Pancreas (tissue), 10 donors: ENCODE results near the gene ZFP64. TPM values are rescaled to one million over a fixed set of nuclear protein-coding genes. Genes with fewer than 3 reads are reported as not detected.
"Not testable (repeated sequence)": the region's sequence is repeated elsewhere in the genome, so short reads cannot be mapped to it uniquely, and the experiment has no call there.

Experiments
- ATAC-seq, 4 donors: fragments of 200-7000 bp; cut with Tn5 transposase; one replicate each; pipeline versions ENCODE4 v1.8.0 to v1.9.1; 2020; ENCODE audit warnings: mild to moderate bottlenecking in 4 of 4, moderate library complexity in 4 of 4
- DNase-seq, 6 donors: peaks; one replicate each; pipeline ENCODE4 v3.0.0-alpha.2; 2020
- FAIRE-seq: peaks from 2 replicates; lab custom pipeline; 2012; peaks lifted over from hg19 to GRCh38; lab: Jason Lieb, UNC
- H3K27ac ChIP-seq, 4 donors: fragments of 200-600 bp; sonication (generic); 1 replicate in 3 of 4; 2 replicates in 1 of 4; pipeline versions ENCODE4 v1.5.0 to v1.8.0; 2020
- H3K27me3 ChIP-seq, 4 donors: fragments of 200-600 bp; one replicate each; pipeline ENCODE4 v1.8.0; 2021
- H3K36me3 ChIP-seq, 3 donors: fragments of 200-600 bp; sonication (generic) in 1 of 3; one replicate each; pipeline versions ENCODE4 v1.5.0 to v1.8.0; 2020 to 2021
- H3K4me1 ChIP-seq, 3 donors: fragments of 200-600 bp; one replicate each; pipeline ENCODE4 v1.8.0; 2021
- H3K4me3 ChIP-seq, 4 donors: fragments of 200-600 bp; sonication (generic) in 2 of 4; one replicate each; pipeline versions ENCODE4 v1.5.0 to v1.8.0; 2020 to 2021
- H3K9me3 ChIP-seq, 4 donors: fragments of 200-600 bp; one replicate each; pipeline ENCODE4 v1.8.0; 2021
- whole genome bisulfite sequencing, 2 donors: extraction: QIAGEN DNeasy Blood & Tissue Kit; methylation state at CpG; one replicate each; pipeline ENCODE4 v1.1.7; 2013; 5-methylcytosine and 5-hydroxymethylcytosine counted together
- intact Hi-C, 3 donors: fragments of 100-400 bp; cut with DNase I; formaldehyde crosslinking; loops; one replicate each; pipeline versions ENCODE4 v1.11.1 to v1.14.2; 2022
- polyA plus RNA-seq, 2 donors: library from polyadenylated mRNA; stranded (reverse); fragments of 200-250 nt; gene quantifications; one replicate each; pipeline ENCODE4 v1.2.3, GENCODE V29; 2013
- total RNA-seq, 6 donors: library from RNA; stranded (reverse); fragmentation: NEBNext Ultra II Directional in 4 of 6; extraction: Animal tissue kit (Norgen Biotek cat#: 25700) in 4 of 6; gene quantifications; one replicate each; pipeline versions ENCODE4 v1.2.1 to v1.2.4, GENCODE V29; 2021 to 2023
- TF ChIP-seq, protein P1 (sequence below), 4 donors: fragments of 200-600 bp; sonication (generic) in 3 of 4; IDR thresholded peaks; one replicate each; pipeline versions ENCODE4 v1.5.0 to v1.8.0; 2021; ENCODE audit warnings: antibody characterized with exemption in 4 of 4
- donor health status: healthy with polysubstance abuse.
- donor health status: DM: no; HTN: no; CAD: no; lungs with moderate emphysema.
- donor health status: DM: no; HTN: no; CAD: no.
- donor health status: control.
- donor health status: control.
- donor health status: Bipolar disorder and iron deficiency.
- donor health status: DM: yes; HTN: yes; CAD: no.
- donor health status: DM: no; HTN: no; CAD: no.
- donor health status: DM: no; HTN: no; CAD: no.
- donor health status: DM: yes; HTN: yes; CAD: no.

Gene ZFP64
- total and polyA plus RNA-seq, 8 donors = 3.2 to 9.6 (median 4.9) TPM

DNA sequence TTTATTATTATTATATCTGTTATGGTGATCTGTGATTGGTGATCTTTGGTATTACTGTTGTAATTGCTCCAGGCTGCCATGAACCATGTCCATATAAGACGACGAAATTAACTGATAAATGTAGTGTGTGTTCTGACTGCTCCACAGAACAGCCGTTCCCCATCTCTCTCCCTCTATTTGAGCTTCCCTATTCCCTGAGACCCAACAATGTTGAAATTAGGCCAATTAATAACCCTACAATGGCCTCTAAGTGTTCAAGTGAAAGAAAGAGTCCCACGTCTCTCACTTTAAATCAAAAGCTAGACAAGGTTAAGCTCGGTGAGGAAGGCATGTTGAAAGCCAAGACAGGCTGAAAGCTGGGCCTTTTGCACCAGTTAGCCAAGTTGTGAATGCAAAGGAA lies 51.6 kb downstream of the ZFP64 start:
- TF ChIP-seq, protein P1, sequence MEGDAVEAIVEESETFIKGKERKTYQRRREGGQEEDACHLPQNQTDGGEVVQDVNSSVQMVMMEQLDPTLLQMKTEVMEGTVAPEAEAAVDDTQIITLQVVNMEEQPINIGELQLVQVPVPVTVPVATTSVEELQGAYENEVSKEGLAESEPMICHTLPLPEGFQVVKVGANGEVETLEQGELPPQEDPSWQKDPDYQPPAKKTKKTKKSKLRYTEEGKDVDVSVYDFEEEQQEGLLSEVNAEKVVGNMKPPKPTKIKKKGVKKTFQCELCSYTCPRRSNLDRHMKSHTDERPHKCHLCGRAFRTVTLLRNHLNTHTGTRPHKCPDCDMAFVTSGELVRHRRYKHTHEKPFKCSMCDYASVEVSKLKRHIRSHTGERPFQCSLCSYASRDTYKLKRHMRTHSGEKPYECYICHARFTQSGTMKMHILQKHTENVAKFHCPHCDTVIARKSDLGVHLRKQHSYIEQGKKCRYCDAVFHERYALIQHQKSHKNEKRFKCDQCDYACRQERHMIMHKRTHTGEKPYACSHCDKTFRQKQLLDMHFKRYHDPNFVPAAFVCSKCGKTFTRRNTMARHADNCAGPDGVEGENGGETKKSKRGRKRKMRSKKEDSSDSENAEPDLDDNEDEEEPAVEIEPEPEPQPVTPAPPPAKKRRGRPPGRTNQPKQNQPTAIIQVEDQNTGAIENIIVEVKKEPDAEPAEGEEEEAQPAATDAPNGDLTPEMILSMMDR (IDR thresholded peaks at IDR 0.05) = no peak
- FAIRE-seq = no peak
- ATAC-seq = no peak
- intact Hi-C loops = no loop called here
- WGBS, 2 donors = 94 to 97% methylated on average over 5 of the region's 5 CpGs
- no peak overlapping the region for H3K4me3 ChIP-seq
- H3K27ac ChIP-seq = no peak overlapping the region
- no peaks in the 10 kb centered on the region for H3K9me3 ChIP-seq
- DNase-seq = no peak
- no peaks in the 10 kb centered on the region for H3K27me3 ChIP-seq
- no peaks in the 10 kb centered on the region for H3K4me1 ChIP-seq
- H3K36me3 ChIP-seq = no peaks in the 10 kb centered on the region

DNA sequence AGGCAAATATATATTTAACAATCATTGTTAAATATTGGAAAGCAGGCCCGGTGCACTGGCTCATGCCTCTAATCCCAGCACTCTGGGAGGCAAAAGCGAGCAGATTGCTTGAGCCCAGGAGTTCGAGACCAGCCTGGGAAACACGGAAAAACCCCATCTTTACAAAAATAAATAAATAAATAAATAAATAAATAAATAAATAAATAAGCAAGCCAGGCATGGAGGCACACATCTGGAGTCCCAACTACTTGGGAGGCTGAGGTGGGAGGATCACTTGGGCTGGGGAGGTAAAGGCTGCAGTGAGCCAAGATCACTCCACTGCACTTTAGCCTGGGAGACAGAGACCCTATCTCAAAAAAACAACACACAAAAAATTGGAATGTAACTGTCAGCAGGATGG lies 53.7 kb downstream of the ZFP64 start:
- TF ChIP-seq, protein P1 (IDR thresholded peaks at IDR 0.05) = no peak
- intact Hi-C loops = no loop called here
- WGBS, 2 donors = 88 to 91% methylated on average over 4 of the region's 4 CpGs
- Histone ChIP-seq H3K4me1 (no peaks in the 10 kb centered on the region), H3K9me3 (no peaks in the 10 kb centered on the region), H3K27me3 (no peaks in the 10 kb centered on the region), H3K4me3 (no peak overlapping the region), H3K27ac (no peak overlapping the region), H3K36me3 (no peaks in the 10 kb centered on the region)
- DNase-seq (no peak), ATAC-seq (no peak), FAIRE-seq (no peak)

DNA sequence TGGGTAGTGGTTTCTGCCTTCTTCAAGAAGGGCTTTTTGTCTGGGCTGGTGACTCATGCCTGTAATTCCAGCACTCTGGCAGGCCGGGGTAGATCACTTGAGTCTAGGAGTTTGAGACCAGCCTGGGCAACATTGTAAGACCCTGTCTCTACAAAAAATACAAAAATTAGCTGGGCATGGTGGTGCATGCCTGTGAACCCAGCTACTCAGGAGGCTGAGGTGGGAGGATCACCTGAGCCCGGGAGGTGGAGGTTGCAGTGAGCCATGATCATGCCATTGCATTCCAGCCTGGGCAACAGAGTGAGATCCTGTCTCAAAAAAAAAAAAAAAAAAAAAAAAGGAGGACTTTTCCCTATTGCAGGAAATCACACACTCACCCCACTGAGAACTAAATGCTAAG lies 57.9 kb downstream of the ZFP64 start:
- FAIRE-seq, H3K36me3 ChIP-seq, H3K27me3 ChIP-seq, H3K9me3 ChIP-seq, H3K27ac ChIP-seq, DNase-seq, H3K4me1 ChIP-seq, ATAC-seq, intact Hi-C loops, H3K4me3 ChIP-seq: not testable (repeated sequence)
- 89 to 93% methylated on average over 2 of the region's 2 CpGs for WGBS, 2 donors

DNA sequence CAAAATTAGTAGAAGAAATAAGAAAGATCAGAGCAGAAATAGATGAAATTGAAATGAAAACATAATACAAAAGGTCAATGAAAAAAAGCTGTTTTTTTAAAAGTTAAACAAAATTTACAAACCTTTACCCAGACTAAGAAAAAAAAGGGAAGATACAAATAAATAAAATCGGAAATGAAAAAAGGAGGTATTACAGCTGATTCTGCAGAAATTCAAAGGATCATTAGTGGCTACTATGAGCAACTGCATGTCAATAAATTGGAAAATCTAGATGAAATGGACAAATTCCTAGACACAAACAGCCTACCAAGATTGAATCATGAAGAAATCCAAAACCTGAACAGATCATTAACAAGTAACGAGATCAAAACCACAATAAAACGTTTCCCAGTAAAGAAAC lies 59.2 kb downstream of the ZFP64 start:
- H3K27me3 ChIP-seq = no peaks in the 10 kb centered on the region
- intact Hi-C loops = no loop called here
- H3K36me3 ChIP-seq = no peaks in the 10 kb centered on the region
- WGBS, 2 donors = 81 to 82% methylated on average over 3 of the region's 3 CpGs
- H3K4me3 ChIP-seq = no peak overlapping the region
- H3K27ac ChIP-seq = no peak overlapping the region
- H3K4me1 ChIP-seq = no peaks in the 10 kb centered on the region
- no peaks in the 10 kb centered on the region for H3K9me3 ChIP-seq
- TF ChIP-seq, protein P1 (IDR thresholded peaks at IDR 0.05) = no peak
- no peak for ATAC-seq
- DNase-seq = no peak
- no peak for FAIRE-seq

DNA sequence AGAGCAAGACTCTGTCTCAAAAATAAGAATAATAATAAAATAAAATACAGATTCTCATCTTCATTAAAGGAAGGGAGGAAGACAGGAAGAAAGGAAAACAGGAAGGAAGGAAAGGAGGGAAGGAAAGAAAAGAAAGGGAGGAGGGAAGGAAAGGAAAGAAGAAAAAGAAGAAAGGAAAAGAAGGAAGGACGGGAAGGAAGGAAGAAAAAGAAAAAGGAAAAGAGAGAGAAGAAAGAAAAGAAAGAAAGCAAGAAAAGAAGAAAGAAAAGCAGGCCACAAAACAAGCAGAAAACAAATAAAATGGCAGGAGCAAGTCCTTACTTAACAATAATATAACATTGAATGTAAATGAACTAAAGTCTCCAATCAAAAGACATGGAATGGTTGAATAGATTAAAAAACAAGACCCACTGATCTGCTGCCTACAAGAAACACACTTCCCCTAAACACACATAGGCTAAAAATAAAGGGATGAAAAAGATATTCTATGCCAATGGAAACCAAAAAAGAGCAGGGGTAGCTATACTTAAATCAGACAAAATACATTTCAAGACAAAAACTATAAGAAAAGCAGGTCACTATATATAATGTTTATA lies 60.4 kb downstream of the ZFP64 start:
- Histone ChIP-seq H3K9me3 (no peaks in the 10 kb centered on the region), H3K27ac (no peak overlapping the region), H3K27me3 (no peaks in the 10 kb centered on the region), H3K36me3 (no peaks in the 10 kb centered on the region), H3K4me1 (no peaks in the 10 kb centered on the region), H3K4me3 (no peak overlapping the region)
- DNase-seq (no peak), FAIRE-seq (no peak), ATAC-seq (no peak)
- TF ChIP-seq, protein P1 (IDR thresholded peaks at IDR 0.05) = no peak
- 89 to 91% methylated on average over 1 of the region's 1 CpG for WGBS, 2 donors
- intact Hi-C loops = no loop called here
